ENCODE measurements around the gene C2CD4C. TPM values are rescaled to one million over a fixed set of nuclear protein-coding genes. Genes with fewer than 3 reads are reported as not detected.
"Not testable (repeated sequence)": the region's sequence is repeated elsewhere in the genome, so short reads cannot be mapped to it uniquely, and the experiment has no call there.

The C2CD4C gene
- polyA plus RNA-seq, 3 donors = not detected

- Mint-ChIP-seq H3K9me3 (peaks cover 3 to 35% (median 21%) of the 10 kb centered on the region in 7 donors), H3K27ac (no peak overlapping the region), H3K27me3 (ENCODE audit: low read depth in 3 of 3) (peaks cover 8 to 23% (median 10%) of the 10 kb centered on the region in 3 donors), H3K4me3 (no peak overlapping the region), H3K36me3 (no peaks in the 10 kb centered on the region), H3K4me1 (no peaks in the 10 kb centered on the region)
- DNase-seq = no peak
- no peak overlapping the region for H3K4me3 ChIP-seq (replicated peaks in 1 of 3; ENCODE audit: low read depth in 2 of 3, low read length in 3 of 3)
- no peak overlapping the region for H3K4me2 ChIP-seq (replicated peaks; ENCODE audit: extremely low read depth, low read length, poor library complexity, severe bottlenecking)
- no peaks in the 10 kb centered on the region for H3K79me2 ChIP-seq (ENCODE audit: insufficient read depth, low read length)
- no peak for TF ChIP-seq CTCF (IDR thresholded peaks at IDR 0.05)
- no peak overlapping the region for H2AFZ ChIP-seq (ENCODE audit: insufficient read depth, low read depth, low read length, poor library complexity, severe bottlenecking)
- intact Hi-C loops (cut with micrococcal nuclease) = no loop called here
- peaks cover 0 to 2% of the 10 kb centered on the region in 2 donors for H3K27me3 ChIP-seq (ENCODE audit: control insufficient read depth in 2 of 2, insufficient read depth in 2 of 2, low read length in 2 of 2)
- 96% methylated on average over 16 of the region's 16 CpGs for WGBS (ENCODE audit: insufficient coverage)
- H4K20me1 ChIP-seq (ENCODE audit: insufficient read depth, low read length) = no peaks in the 10 kb centered on the region
- H3K36me3 ChIP-seq (replicated peaks in 1 of 2; ENCODE audit: control insufficient read depth in 1 of 2, insufficient read depth in 2 of 2, low read length in 2 of 2) = no peaks in the 10 kb centered on the region
- H3K4me1 ChIP-seq (ENCODE audit: control insufficient read depth in 1 of 2, insufficient read depth in 2 of 2, low read length in 2 of 2) = no peaks in the 10 kb centered on the region
- H3K27ac ChIP-seq (ENCODE audit: low read depth in 1 of 2, low read length in 2 of 2) = no peak overlapping the region
- peaks cover 13 to 27% of the 10 kb centered on the region in 2 donors for H3K9me3 ChIP-seq (replicated peaks in 1 of 2; ENCODE audit: control insufficient read depth in 1 of 2, insufficient read depth in 1 of 2, low read length in 2 of 2)
- no peak overlapping the region for H3K9ac ChIP-seq (ENCODE audit: insufficient read depth, low read length, poor library complexity, severe bottlenecking)
These were observed 43.9 kb upstream of the C2CD4C start for GRCh38 chr19:452829-453228.

- DNase-seq; H3K79me2 ChIP-seq (ENCODE audit: insufficient read depth, low read length); H3K4me1 Mint-ChIP-seq; H3K27ac Mint-ChIP-seq; H3K27ac ChIP-seq (ENCODE audit: low read depth in 1 of 2, low read length in 2 of 2); H3K36me3 Mint-ChIP-seq; H3K27me3 ChIP-seq (ENCODE audit: control insufficient read depth in 2 of 2, insufficient read depth in 2 of 2, low read length in 2 of 2); H3K9ac ChIP-seq (ENCODE audit: insufficient read depth, low read length, poor library complexity, severe bottlenecking); H3K4me3 Mint-ChIP-seq; H3K4me3 ChIP-seq (replicated peaks in 1 of 3; ENCODE audit: low read depth in 2 of 3, low read length in 3 of 3); H3K36me3 ChIP-seq (replicated peaks in 1 of 2; ENCODE audit: control insufficient read depth in 1 of 2, insufficient read depth in 2 of 2, low read length in 2 of 2); intact Hi-C loops (cut with micrococcal nuclease); H3K4me1 ChIP-seq (ENCODE audit: control insufficient read depth in 1 of 2, insufficient read depth in 2 of 2, low read length in 2 of 2); H3K4me2 ChIP-seq (replicated peaks; ENCODE audit: extremely low read depth, low read length, poor library complexity, severe bottlenecking); H2AFZ ChIP-seq (ENCODE audit: insufficient read depth, low read depth, low read length, poor library complexity, severe bottlenecking); H4K20me1 ChIP-seq (ENCODE audit: insufficient read depth, low read length): not testable (repeated sequence)
- Mint-ChIP-seq H3K9me3 (peaks cover 3 to 30% (median 20%) of the 10 kb centered on the region in 7 donors), H3K27me3 (ENCODE audit: low read depth in 3 of 3) (peaks cover 8 to 25% (median 9%) of the 10 kb centered on the region in 3 donors)
- H3K9me3 ChIP-seq (replicated peaks in 1 of 2; ENCODE audit: control insufficient read depth in 1 of 2, insufficient read depth in 1 of 2, low read length in 2 of 2) = peaks cover 13 to 27% of the 10 kb centered on the region in 2 donors
- 96% methylated on average over 28 of the region's 33 CpGs for WGBS (ENCODE audit: insufficient coverage)
These were observed 42.0 kb upstream of the C2CD4C start for GRCh38 chr19:450912-451481.

Data from CD14-positive monocyte (primary cell).